Hippocampal formation (tissue), 2 donors: ENCODE data around the gene CYSLTR2.
"Not testable (repeated sequence)": the region's sequence is repeated elsewhere in the genome, so short reads cannot be mapped to it uniquely, and the experiment has no call there.

Experiments
- DNase-seq, 2 donors: peaks; one replicate each; lab custom pipeline; 2025; lab: John Stamatoyannopoulos, UW

The CYSLTR2 gene

GRCh38 chr13:48693998-48694397 is 40.3 kb downstream of the CYSLTR2 start:
- DNase-seq = no peak

GRCh38 chr13:48695776-48696175 is 42.0 kb downstream of the CYSLTR2 start:
- no peak for DNase-seq

GRCh38 chr13:48696676-48697075 is 42.9 kb downstream of the CYSLTR2 start:
- DNase-seq = not testable (repeated sequence)

GRCh38 chr13:48707405-48707804 is 53.7 kb downstream of the CYSLTR2 start:
- no peak for DNase-seq

- DNase-seq = no peak
Measured at GRCh38 chr13:48708764-48709163, 55.0 kb downstream of the CYSLTR2 start.

GRCh38 chr13:48709213-48709612 is 55.5 kb downstream of the CYSLTR2 start:
- DNase-seq = no peak

- no peak for DNase-seq
Measured at GRCh38 chr13:48710160-48710559, 56.4 kb downstream of the CYSLTR2 start.

GRCh38 chr13:48712141-48712540 is 58.4 kb downstream of the CYSLTR2 start:
- no peak for DNase-seq

GRCh38 chr13:48715977-48716376 is 62.2 kb downstream of the CYSLTR2 start:
- no peak for DNase-seq

- DNase-seq = no peak
Measured at GRCh38 chr13:48720621-48721020, 66.9 kb downstream of the CYSLTR2 start.

GRCh38 chr13:48723168-48723567 is 69.4 kb downstream of the CYSLTR2 start:
- DNase-seq = no peak

- no peak for DNase-seq
Measured at GRCh38 chr13:48725271-48725670, 71.5 kb downstream of the CYSLTR2 start.

GRCh38 chr13:48726711-48727110 is 73.0 kb downstream of the CYSLTR2 start:
- no peak for DNase-seq

- no peak for DNase-seq
Measured at GRCh38 chr13:48727241-48728011, 73.7 kb downstream of the CYSLTR2 start.

- no peak for DNase-seq
Measured at GRCh38 chr13:48728226-48728625, 74.5 kb downstream of the CYSLTR2 start.

- DNase-seq = no peak
Measured at GRCh38 chr13:48728876-48729275, 75.1 kb downstream of the CYSLTR2 start.

- DNase-seq = no peak
Measured at GRCh38 chr13:48729856-48730255, 76.1 kb downstream of the CYSLTR2 start.

- no peak for DNase-seq
Measured at GRCh38 chr13:48731001-48731658, 77.4 kb downstream of the CYSLTR2 start.

- peak in 1 of 2 donors; percentile 11 for DNase-seq
Measured at GRCh38 chr13:48731957-48732569, 78.3 kb downstream of the CYSLTR2 start.

GRCh38 chr13:48733739-48734335 is 80.1 kb downstream of the CYSLTR2 start:
- no peak for DNase-seq

GRCh38 chr13:48735571-48735970 is 81.8 kb downstream of the CYSLTR2 start:
- no peak for DNase-seq

GRCh38 chr13:48737689-48738088 is 84.0 kb downstream of the CYSLTR2 start:
- DNase-seq = no peak

GRCh38 chr13:48738311-48738710 is 84.6 kb downstream of the CYSLTR2 start:
- DNase-seq = no peak
